B cell (primary cell): Measurements from ENCODE around the gene TOX2.

Experiments used
- CTCF ChIP-seq: fragments of 200-600 bp; IDR thresholded peaks from one replicate; pipeline ENCODE4 v1.8.0; 2022; ENCODE audit warnings: antibody characterized with exemption, mild to moderate bottlenecking
- EZH2 ChIP-seq: IDR thresholded peaks from 2 replicates; pipeline ENCODE4 v1.6.1; 2012; ENCODE audit warnings: borderline replicate concordance, low read depth, mild to moderate bottlenecking, moderate library complexity, low read length; ENCODE audit not compliant: insufficient read depth, poor library complexity, severe bottlenecking

- TF ChIP-seq CTCF (no peak), EZH2 (no peak)
Measured at GRCh38 chr20:43939762-43940121, 25.1 kb downstream of the TOX2 start.
